GM12878 (cell line): ENCODE results near the gene BAAT. TPM values are rescaled to one million over a fixed set of nuclear protein-coding genes. Genes with fewer than 3 reads are reported as not detected.

Experiments used
- BHLHE40 ChIP-seq, 2 experiments: fragments of 450-650 bp in 1 of 2; IDR thresholded peaks; 2 replicates each; pipeline ENCODE4 v1.6.1; 2011 to 2017; ENCODE audit warnings: low read depth in 2 of 2, borderline replicate concordance in 1 of 2, improper control_type of control experiment in 1 of 2, low read length in 1 of 2, mild to moderate bottlenecking in 1 of 2
- CEBPB ChIP-seq, 2 experiments: fragments of 150-350 bp in 1 of 2; IDR thresholded peaks; 2 replicates each; pipeline ENCODE4 v1.6.1; 2012 to 2014; ENCODE audit warnings: low read depth in 2 of 2, low read length in 2 of 2, borderline replicate concordance in 1 of 2, inconsistent platforms in 1 of 2
- EP300 ChIP-seq, 2 experiments: fragments of 150-350 bp in 1 of 2; IDR thresholded peaks; 2 replicates each; pipeline ENCODE4 v1.6.1; 2011 to 2012; ENCODE audit warnings: low read depth in 2 of 2, low read length in 2 of 2, borderline replicate concordance in 1 of 2, improper control_type of control experiment in 1 of 2, inconsistent platforms in 1 of 2; ENCODE audit not compliant: control insufficient read depth in 1 of 2
- EZH2 ChIP-seq: IDR thresholded peaks from 2 replicates; pipeline ENCODE4 v1.6.1; 2012; ENCODE audit warnings: low read depth, mild to moderate bottlenecking, control low read depth, inconsistent platforms, low read length, borderline replicate concordance; ENCODE audit not compliant: control insufficient read depth
- HCFC1 ChIP-seq: fragments of 150-350 bp; IDR thresholded peaks from 2 replicates; pipeline ENCODE4 v1.6.1; 2014; ENCODE audit warnings: low read length
- HDGF ChIP-seq: fragments of 450-650 bp; IDR thresholded peaks from 2 replicates; pipeline ENCODE4 v1.6.1; 2016; ENCODE audit warnings: antibody characterized with exemption
- MTA2 ChIP-seq: fragments of 450-650 bp; IDR thresholded peaks from 2 replicates; pipeline ENCODE4 v1.6.1; 2016; ENCODE audit warnings: low read depth, mild to moderate bottlenecking, moderate library complexity
- MTA3 ChIP-seq: IDR thresholded peaks from 2 replicates; pipeline ENCODE4 v1.6.1; 2012; ENCODE audit warnings: low read length, inconsistent platforms, borderline replicate concordance
- SPI1 ChIP-seq: IDR thresholded peaks from 2 replicates; pipeline ENCODE4 v1.6.1; 2011; ENCODE audit warnings: low read depth, mild to moderate bottlenecking, low read length, moderate library complexity, borderline replicate concordance; ENCODE audit not compliant: insufficient read depth
- SREBF1 ChIP-seq: IDR thresholded peaks from 2 replicates; pipeline ENCODE4 v1.6.1; 2012; ENCODE audit warnings: mild to moderate bottlenecking, low read length
- SRF ChIP-seq, 2 experiments: IDR thresholded peaks; 2 replicates each; pipeline ENCODE4 v1.6.1; 2011; ENCODE audit warnings: low read depth in 2 of 2, low read length in 2 of 2, mild to moderate bottlenecking in 1 of 2, moderate library complexity in 1 of 2
- polyA plus RNA-seq, 11 experiments: library from polyadenylated mRNA; depleted of rRNA in 4 of 11; unstranded in 6 of 11; stranded (reverse) in 5 of 11; fragments of >200 nt; fragmentation: Nextera tagmentation in 4 of 11; fragmentation: Illumina TruSeq in 1 of 11; extraction: Ambion mirVana in 4 of 11; extraction: Trizol in 1 of 11; gene quantifications; 1 replicate in 1 of 11; 2 replicates in 10 of 11; pipeline versions ENCODE4 v1.2.1 to v1.2.3, GENCODE V29; 2011 to 2016; ENCODE audit warnings: inconsistent platforms in 2 of 11, missing spikeins in 2 of 11, low read depth in 1 of 11
- total RNA-seq, 4 experiments: library from RNA; depleted of rRNA in 3 of 4; stranded (reverse); fragments of >200 nt in 3 of 4; fragmentation: Illumina TruSeq in 1 of 4; extraction: Trizol in 1 of 4; gene quantifications; 2 replicates each; pipeline versions ENCODE4 v1.2.1 to v1.2.3, GENCODE V29; 2013 to 2021
- TF ChIP-seq, protein P1 (sequence below): IDR thresholded peaks from 2 replicates; pipeline ENCODE4 v1.6.1; 2012; ENCODE audit warnings: mild to moderate bottlenecking, low read depth, low read length
- TF ChIP-seq, protein P2 (sequence below): fragments of 450-650 bp; IDR thresholded peaks from 2 replicates; pipeline ENCODE4 v1.6.1; 2018; ENCODE audit warnings: borderline replicate concordance, mild to moderate bottlenecking; ENCODE audit not compliant: partially characterized antibody
- TF ChIP-seq, protein P3 (sequence below): IDR thresholded peaks from 2 replicates; pipeline ENCODE4 v1.6.1; 2012; ENCODE audit warnings: low read depth, low read length, improper control_type of control experiment
- TF ChIP-seq, protein P4 (sequence below): fragments of 150-350 bp; IDR thresholded peaks from 2 replicates; pipeline ENCODE4 v1.6.1; 2014; ENCODE audit warnings: mild to moderate bottlenecking, low read depth, low read length
- TF ChIP-seq, protein P5 (sequence below): fragments of 450-650 bp; IDR thresholded peaks from 2 replicates; pipeline ENCODE4 v1.6.1; 2018; ENCODE audit warnings: mild to moderate bottlenecking, low read depth, moderate library complexity; ENCODE audit not compliant: partially characterized antibody

Gene BAAT
- total and polyA plus RNA-seq, 10 of the 15 experiments (the other 5 are each of a cell fraction or from before 2014, with no cell fraction given): 0.02 to 0.26 (median 0.06) TPM; not detected in 2

DNA sequence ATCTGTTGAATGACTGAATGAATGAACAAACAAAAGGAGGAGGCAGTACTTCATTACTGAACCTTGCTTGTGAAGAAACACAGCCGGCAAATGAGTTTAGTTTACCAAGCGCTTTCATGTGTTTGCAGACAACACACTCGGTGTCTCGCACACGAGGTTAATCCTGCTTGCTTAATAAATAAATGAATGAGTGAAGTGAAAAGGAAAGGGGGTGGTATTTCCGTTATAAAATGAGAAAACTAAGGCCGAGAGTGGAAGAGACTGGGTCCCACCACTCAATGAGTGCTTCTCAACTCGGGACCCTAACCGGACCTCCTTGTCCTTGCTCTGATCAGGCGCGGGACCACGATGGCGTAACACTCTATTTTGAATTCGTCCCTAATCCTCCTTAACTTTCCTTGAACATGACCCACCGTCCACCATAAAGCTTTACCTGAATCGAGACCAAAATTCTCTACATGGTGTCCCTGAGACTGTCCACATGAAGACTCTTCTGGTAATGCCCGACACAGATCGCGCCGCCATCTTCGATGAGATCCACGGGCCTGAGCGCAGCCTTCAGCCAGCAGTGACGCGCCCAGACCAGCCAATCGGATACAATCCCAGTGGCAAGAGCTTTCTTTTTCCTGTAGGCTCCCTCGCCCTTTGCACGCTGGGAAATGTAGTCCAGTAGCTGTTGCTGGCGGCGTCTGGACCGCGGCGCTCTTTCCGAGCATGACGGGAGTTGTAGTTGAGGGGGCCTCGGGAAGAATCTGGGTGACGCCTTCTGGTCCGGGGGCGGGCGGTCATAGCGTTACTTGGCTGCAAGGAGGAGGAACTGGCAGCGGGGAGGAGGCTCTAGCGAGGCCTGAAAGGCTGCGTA, 13.5 kb upstream of the BAAT start, which contains the start of the genes MRPL50 and ZNF189 (continued):
- TF ChIP-seq, protein P1, sequence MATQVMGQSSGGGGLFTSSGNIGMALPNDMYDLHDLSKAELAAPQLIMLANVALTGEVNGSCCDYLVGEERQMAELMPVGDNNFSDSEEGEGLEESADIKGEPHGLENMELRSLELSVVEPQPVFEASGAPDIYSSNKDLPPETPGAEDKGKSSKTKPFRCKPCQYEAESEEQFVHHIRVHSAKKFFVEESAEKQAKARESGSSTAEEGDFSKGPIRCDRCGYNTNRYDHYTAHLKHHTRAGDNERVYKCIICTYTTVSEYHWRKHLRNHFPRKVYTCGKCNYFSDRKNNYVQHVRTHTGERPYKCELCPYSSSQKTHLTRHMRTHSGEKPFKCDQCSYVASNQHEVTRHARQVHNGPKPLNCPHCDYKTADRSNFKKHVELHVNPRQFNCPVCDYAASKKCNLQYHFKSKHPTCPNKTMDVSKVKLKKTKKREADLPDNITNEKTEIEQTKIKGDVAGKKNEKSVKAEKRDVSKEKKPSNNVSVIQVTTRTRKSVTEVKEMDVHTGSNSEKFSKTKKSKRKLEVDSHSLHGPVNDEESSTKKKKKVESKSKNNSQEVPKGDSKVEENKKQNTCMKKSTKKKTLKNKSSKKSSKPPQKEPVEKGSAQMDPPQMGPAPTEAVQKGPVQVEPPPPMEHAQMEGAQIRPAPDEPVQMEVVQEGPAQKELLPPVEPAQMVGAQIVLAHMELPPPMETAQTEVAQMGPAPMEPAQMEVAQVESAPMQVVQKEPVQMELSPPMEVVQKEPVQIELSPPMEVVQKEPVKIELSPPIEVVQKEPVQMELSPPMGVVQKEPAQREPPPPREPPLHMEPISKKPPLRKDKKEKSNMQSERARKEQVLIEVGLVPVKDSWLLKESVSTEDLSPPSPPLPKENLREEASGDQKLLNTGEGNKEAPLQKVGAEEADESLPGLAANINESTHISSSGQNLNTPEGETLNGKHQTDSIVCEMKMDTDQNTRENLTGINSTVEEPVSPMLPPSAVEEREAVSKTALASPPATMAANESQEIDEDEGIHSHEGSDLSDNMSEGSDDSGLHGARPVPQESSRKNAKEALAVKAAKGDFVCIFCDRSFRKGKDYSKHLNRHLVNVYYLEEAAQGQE: no peak
- TF ChIP-seq SRF (IDR thresholded peaks at IDR 0.05; ENCODE audit: low read depth in 2 of 2, low read length in 2 of 2) (no peak), BHLHE40 (IDR thresholded peaks at IDR 0.05; ENCODE audit: borderline replicate concordance in 1 of 2, low read depth in 2 of 2, low read length in 1 of 2) (peak in 1 of 2 experiments; percentile 20; a peak in 1 of 4 replicates), CEBPB (IDR thresholded peaks at IDR 0.05; ENCODE audit: borderline replicate concordance in 1 of 2, low read depth in 2 of 2, low read length in 2 of 2) (no peak), SPI1 (peak; percentile 56; the same call in 1 of the 2 replicates), EZH2 (no peak), SREBF1 (peak; percentile 82), HDGF (no peak), EP300 (IDR thresholded peaks at IDR 0.05; ENCODE audit: borderline replicate concordance in 1 of 2, control insufficient read depth in 1 of 2, low read depth in 2 of 2, low read length in 2 of 2) (no peak), HCFC1 (peak; percentile 100), MTA2 (no peak), MTA3 (no peak)
- TF ChIP-seq, protein P2, sequence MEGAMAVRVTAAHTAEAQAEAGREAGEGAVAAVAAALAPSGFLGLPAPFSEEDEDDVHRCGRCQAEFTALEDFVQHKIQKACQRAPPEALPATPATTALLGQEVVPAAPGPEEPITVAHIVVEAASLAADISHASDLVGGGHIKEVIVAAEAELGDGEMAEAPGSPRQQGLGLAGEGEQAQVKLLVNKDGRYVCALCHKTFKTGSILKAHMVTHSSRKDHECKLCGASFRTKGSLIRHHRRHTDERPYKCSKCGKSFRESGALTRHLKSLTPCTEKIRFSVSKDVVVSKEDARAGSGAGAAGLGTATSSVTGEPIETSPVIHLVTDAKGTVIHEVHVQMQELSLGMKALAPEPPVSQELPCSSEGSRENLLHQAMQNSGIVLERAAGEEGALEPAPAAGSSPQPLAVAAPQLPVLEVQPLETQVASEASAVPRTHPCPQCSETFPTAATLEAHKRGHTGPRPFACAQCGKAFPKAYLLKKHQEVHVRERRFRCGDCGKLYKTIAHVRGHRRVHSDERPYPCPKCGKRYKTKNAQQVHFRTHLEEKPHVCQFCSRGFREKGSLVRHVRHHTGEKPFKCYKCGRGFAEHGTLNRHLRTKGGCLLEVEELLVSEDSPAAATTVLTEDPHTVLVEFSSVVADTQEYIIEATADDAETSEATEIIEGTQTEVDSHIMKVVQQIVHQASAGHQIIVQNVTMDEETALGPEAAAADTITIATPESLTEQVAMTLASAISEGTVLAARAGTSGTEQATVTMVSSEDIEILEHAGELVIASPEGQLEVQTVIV: no peak
- TF ChIP-seq, protein P3, sequence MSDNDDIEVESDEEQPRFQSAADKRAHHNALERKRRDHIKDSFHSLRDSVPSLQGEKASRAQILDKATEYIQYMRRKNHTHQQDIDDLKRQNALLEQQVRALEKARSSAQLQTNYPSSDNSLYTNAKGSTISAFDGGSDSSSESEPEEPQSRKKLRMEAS: no peak; the same call in 1 of the 2 replicates
- TF ChIP-seq, protein P4, sequence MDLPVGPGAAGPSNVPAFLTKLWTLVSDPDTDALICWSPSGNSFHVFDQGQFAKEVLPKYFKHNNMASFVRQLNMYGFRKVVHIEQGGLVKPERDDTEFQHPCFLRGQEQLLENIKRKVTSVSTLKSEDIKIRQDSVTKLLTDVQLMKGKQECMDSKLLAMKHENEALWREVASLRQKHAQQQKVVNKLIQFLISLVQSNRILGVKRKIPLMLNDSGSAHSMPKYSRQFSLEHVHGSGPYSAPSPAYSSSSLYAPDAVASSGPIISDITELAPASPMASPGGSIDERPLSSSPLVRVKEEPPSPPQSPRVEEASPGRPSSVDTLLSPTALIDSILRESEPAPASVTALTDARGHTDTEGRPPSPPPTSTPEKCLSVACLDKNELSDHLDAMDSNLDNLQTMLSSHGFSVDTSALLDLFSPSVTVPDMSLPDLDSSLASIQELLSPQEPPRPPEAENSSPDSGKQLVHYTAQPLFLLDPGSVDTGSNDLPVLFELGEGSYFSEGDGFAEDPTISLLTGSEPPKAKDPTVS: no peak
- TF ChIP-seq, protein P5, sequence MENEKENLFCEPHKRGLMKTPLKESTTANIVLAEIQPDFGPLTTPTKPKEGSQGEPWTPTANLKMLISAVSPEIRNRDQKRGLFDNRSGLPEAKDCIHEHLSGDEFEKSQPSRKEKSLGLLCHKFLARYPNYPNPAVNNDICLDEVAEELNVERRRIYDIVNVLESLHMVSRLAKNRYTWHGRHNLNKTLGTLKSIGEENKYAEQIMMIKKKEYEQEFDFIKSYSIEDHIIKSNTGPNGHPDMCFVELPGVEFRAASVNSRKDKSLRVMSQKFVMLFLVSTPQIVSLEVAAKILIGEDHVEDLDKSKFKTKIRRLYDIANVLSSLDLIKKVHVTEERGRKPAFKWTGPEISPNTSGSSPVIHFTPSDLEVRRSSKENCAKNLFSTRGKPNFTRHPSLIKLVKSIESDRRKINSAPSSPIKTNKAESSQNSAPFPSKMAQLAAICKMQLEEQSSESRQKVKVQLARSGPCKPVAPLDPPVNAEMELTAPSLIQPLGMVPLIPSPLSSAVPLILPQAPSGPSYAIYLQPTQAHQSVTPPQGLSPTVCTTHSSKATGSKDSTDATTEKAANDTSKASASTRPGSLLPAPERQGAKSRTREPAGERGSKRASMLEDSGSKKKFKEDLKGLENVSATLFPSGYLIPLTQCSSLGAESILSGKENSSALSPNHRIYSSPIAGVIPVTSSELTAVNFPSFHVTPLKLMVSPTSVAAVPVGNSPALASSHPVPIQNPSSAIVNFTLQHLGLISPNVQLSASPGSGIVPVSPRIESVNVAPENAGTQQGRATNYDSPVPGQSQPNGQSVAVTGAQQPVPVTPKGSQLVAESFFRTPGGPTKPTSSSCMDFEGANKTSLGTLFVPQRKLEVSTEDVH: no peak
